ENCODE results near the gene BID. TPM values are rescaled to one million over a fixed set of nuclear protein-coding genes. Genes with fewer than 3 reads are reported as not detected.

BID gene
- total RNA-seq, 1 donor from 2014 or later, result 33.6 TPM

DNA sequence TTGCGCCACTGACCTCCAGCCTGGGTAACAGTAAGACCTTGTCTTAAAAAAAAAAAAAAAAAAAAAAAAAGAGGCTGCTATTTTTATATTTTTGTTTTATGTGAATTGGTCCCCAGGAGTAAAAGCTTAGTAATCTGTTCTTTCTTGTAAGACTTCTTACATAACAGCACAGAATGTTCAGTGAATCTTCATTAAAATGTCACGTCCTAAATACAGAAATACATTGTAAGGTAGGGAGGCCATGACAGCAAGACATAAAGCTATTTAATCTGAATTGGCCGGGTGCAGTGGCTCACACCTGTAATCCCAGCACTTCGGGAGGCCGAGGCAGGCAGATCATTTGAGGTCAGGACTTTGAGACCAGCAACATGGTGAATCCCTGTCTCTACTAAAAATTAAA is 64.2 kb downstream of the BID start:
- no peak for TF ChIP-seq CTCF (conservative IDR thresholded peaks at IDR 0.05; ENCODE audit: low read depth, low read length)
- H3K4me3 ChIP-seq (ENCODE audit: low read depth, low read length), result no peak overlapping the region
- no peak for DNase-seq (ENCODE audit: low read depth)

DNA sequence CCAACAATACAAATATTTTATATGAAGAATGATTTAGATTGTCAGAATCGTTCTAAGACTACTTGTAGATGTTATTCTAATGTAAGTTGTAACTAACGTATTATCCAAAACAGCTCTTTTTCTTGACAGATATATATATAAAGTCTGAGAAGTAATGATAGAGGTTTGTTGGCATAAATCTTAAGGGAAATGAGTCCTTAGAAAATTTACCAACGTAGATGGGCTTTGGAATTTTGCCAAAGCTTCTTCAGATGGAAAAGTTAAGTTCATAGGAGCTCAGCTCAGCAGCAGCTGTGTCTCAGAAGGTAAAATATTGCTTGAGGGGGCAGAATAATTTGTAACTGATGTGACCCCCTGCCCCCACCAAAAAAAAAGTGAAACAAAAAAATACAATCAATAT is 66.7 kb downstream of the BID start:
- TF ChIP-seq CTCF (conservative IDR thresholded peaks at IDR 0.05; ENCODE audit: low read depth, low read length), result no peak
- DNase-seq (ENCODE audit: low read depth), result no peak
- H3K4me3 ChIP-seq (ENCODE audit: low read depth, low read length), result peak overlapping the region; percentile 63

GRCh38 chr22:17706947-17707346 is 67.3 kb downstream of the BID start:
- H3K4me3 ChIP-seq (ENCODE audit: low read depth, low read length), result peak overlapping the region; percentile 63
- no peak for TF ChIP-seq CTCF (conservative IDR thresholded peaks at IDR 0.05; ENCODE audit: low read depth, low read length)
- DNase-seq (ENCODE audit: low read depth), result no peak

- DNase-seq (ENCODE audit: low read depth), result peak; percentile 86
- no peak for TF ChIP-seq CTCF (conservative IDR thresholded peaks at IDR 0.05; ENCODE audit: low read depth, low read length)
- H3K4me3 ChIP-seq (ENCODE audit: low read depth, low read length), result peak overlapping the region; percentile 63
These were observed 68.0 kb downstream of the BID start for GRCh38 chr22:17705951-17706900.

GRCh38 chr22:17705546-17705945 is 68.7 kb downstream of the BID start:
- TF ChIP-seq CTCF (conservative IDR thresholded peaks at IDR 0.05; ENCODE audit: low read depth, low read length), result no peak
- no peak for DNase-seq (ENCODE audit: low read depth)
- no peak overlapping the region for H3K4me3 ChIP-seq (ENCODE audit: low read depth, low read length)

- TF ChIP-seq CTCF (conservative IDR thresholded peaks at IDR 0.05; ENCODE audit: low read depth, low read length), result no peak
- no peak overlapping the region for H3K4me3 ChIP-seq (ENCODE audit: low read depth, low read length)
- DNase-seq (ENCODE audit: low read depth), result no peak
These were observed 70.5 kb downstream of the BID start for GRCh38 chr22:17703811-17704210.

GRCh38 chr22:17700778-17701177 is 73.5 kb downstream of the BID start:
- no peak for TF ChIP-seq CTCF (conservative IDR thresholded peaks at IDR 0.05; ENCODE audit: low read depth, low read length)
- DNase-seq (ENCODE audit: low read depth), result no peak
- no peak overlapping the region for H3K4me3 ChIP-seq (ENCODE audit: low read depth, low read length)
